Body of pancreas (tissue), 4 donors: ENCODE measurements around the gene RBBP8NL. TPM values are rescaled to one million over a fixed set of nuclear protein-coding genes. Genes with fewer than 3 reads are reported as not detected.

Experiments
- ATAC-seq: fragments of 150-250 bp; one replicate; pipeline ENCODE4 v1.9.1; 2016
- DNase-seq, 4 donors: peaks; one replicate each; pipeline ENCODE4 v3.0.0-alpha.2; 2019
- H3K27ac ChIP-seq, 4 donors: fragments of 200-600 bp; sonication (generic); 1 replicate in 3 of 4; 2 replicates in 1 of 4; pipeline versions ENCODE4 v1.5.1 to v1.6.1; 2016 to 2019; ENCODE audit warnings: mild to moderate bottlenecking in 1 of 4, mixed read lengths in 1 of 4, moderate library complexity in 1 of 4
- H3K27me3 ChIP-seq, 2 donors: fragments of 200-600 bp; sonication (generic); one replicate each; pipeline ENCODE4 v1.6.0; 2016; ENCODE audit warnings: mild to moderate bottlenecking in 1 of 2
- H3K36me3 ChIP-seq, 2 donors: fragments of 200-600 bp; sonication (generic); replicated peaks in 1 of 2; 2 replicates each; pipeline ENCODE4 v1.5.1; 2016; ENCODE audit warnings: low read depth in 2 of 2; ENCODE audit not compliant: insufficient read depth in 1 of 2
- H3K4me1 ChIP-seq: fragments of 200-600 bp; sonication (generic); one replicate; pipeline ENCODE4 v1.6.0; 2016
- H3K4me3 ChIP-seq, 2 donors: fragments of 200-600 bp; sonication (generic); 1 replicate in 1 of 2; 2 replicates in 1 of 2; pipeline ENCODE4 v1.5.1; 2016 to 2019
- H3K9me3 ChIP-seq, 3 donors: fragments of 200-600 bp; sonication (generic); 1 replicate in 2 of 3; 2 replicates in 1 of 3; pipeline ENCODE4 v1.5.1; 2016
- CTCF ChIP-seq, 7 experiments: fragments of 450-650 bp in 4 of 7; fragments of 200-600 bp in 3 of 7; sonication (generic) in 3 of 7; IDR thresholded peaks; one replicate each; pipeline ENCODE4 v1.5.1; 2016 to 2019; ENCODE audit warnings: antibody characterized with exemption in 7 of 7
- POLR2A ChIP-seq, 3 donors: fragments of 450-650 bp; IDR thresholded peaks; one replicate each; pipeline ENCODE4 v1.6.1; 2016; ENCODE audit warnings: antibody characterized with exemption in 3 of 3, mild to moderate bottlenecking in 2 of 3
- WGBS, 2 donors: methylation state at CpG; one replicate each; pipeline ENCODE4 v1.1.5; 2017; 5-methylcytosine and 5-hydroxymethylcytosine counted together
- intact Hi-C: fragments of 100-400 bp; cut with DNase I; formaldehyde crosslinking; loops from one replicate; pipeline ENCODE4 v1.15.1; 2023
- total RNA-seq, 2 donors: library from RNA; depleted of rRNA; stranded (reverse); fragments of >200 nt; gene quantifications; one replicate each; pipeline ENCODE4 v1.1.0, GENCODE V29; 2016

The RBBP8NL gene
- total RNA-seq, 2 donors from 2014 or later: 2.3 TPM

GRCh38 chr20:62474604-62475026 is 47.3 kb upstream of the RBBP8NL start:
- Histone ChIP-seq H3K9me3 (no peaks in the 10 kb centered on the region), H3K27me3 (peaks cover 0 to 16% of the 10 kb centered on the region in 2 donors), H3K36me3 (no peaks in the 10 kb centered on the region), H3K4me3 (no peak overlapping the region), H3K4me1 (peaks cover 18% of the 10 kb centered on the region), H3K27ac (no peak overlapping the region)
- intact Hi-C loops: no loop called here
- 11 to 12% methylated on average over 15 to 25 of the region's 25 CpGs for WGBS, 2 donors
- DNase-seq (no peak), ATAC-seq (no peak)
- TF ChIP-seq POLR2A (IDR thresholded peaks at IDR 0.05) (no peak), CTCF (IDR thresholded peaks at IDR 0.05) (no peak)

GRCh38 chr20:62473717-62474603 is 46.6 kb upstream of the RBBP8NL start:
- Histone ChIP-seq H3K36me3 (no peaks in the 10 kb centered on the region), H3K4me1 (peaks cover 18% of the 10 kb centered on the region), H3K4me3 (no peak overlapping the region), H3K27me3 (peaks cover 0 to 16% of the 10 kb centered on the region in 2 donors), H3K9me3 (no peaks in the 10 kb centered on the region), H3K27ac (no peak overlapping the region)
- DNase-seq (no peak), ATAC-seq (no peak)
- WGBS, 2 donors: 28 to 39% methylated on average over 16 to 48 of the region's 52 CpGs
- no peak for TF ChIP-seq CTCF (IDR thresholded peaks at IDR 0.05)
- TF ChIP-seq POLR2A (IDR thresholded peaks at IDR 0.05): no peak
- intact Hi-C loops: no loop called here

- intact Hi-C loops: no loop called here
- 76 to 86% methylated on average over 18 to 30 of the region's 30 CpGs for WGBS, 2 donors
- ATAC-seq: no peak
These were observed 45.7 kb upstream of the RBBP8NL start for GRCh38 chr20:62472941-62473585.

GRCh38 chr20:62472138-62472940 is 45.0 kb upstream of the RBBP8NL start:
- peaks cover 18% of the 10 kb centered on the region for H3K4me1 ChIP-seq
- intact Hi-C loops: no loop called here
- no peaks in the 10 kb centered on the region for H3K36me3 ChIP-seq
- TF ChIP-seq CTCF (IDR thresholded peaks at IDR 0.05): no peak
- no peak for TF ChIP-seq POLR2A (IDR thresholded peaks at IDR 0.05)
- WGBS, 2 donors: 77 to 84% methylated on average over 14 to 20 of the region's 23 CpGs
- no peak overlapping the region for H3K4me3 ChIP-seq
- H3K27ac ChIP-seq: no peak overlapping the region
- ATAC-seq (no peak), DNase-seq (no peak)
- peaks cover 0 to 16% of the 10 kb centered on the region in 2 donors for H3K27me3 ChIP-seq
- no peaks in the 10 kb centered on the region for H3K9me3 ChIP-seq

More at GRCh38 chr20:62472941-62473585, 45.7 kb upstream of the RBBP8NL start:
- peaks cover 0 to 16% of the 10 kb centered on the region in 2 donors for H3K27me3 ChIP-seq
- no peak for DNase-seq
- H3K4me3 ChIP-seq: no peak overlapping the region
- TF ChIP-seq POLR2A (IDR thresholded peaks at IDR 0.05) (no peak), CTCF (IDR thresholded peaks at IDR 0.05) (no peak)
- no peak overlapping the region for H3K27ac ChIP-seq
- H3K4me1 ChIP-seq: peaks cover 18% of the 10 kb centered on the region
- no peaks in the 10 kb centered on the region for H3K9me3 ChIP-seq
- H3K36me3 ChIP-seq: no peaks in the 10 kb centered on the region
